Measurements from ENCODE around the gene FIP1L1. TPM values are rescaled to one million over a fixed set of nuclear protein-coding genes. Genes with fewer than 3 reads are reported as not detected.

FIP1L1 gene
- total RNA-seq, 1 experiment from 2014 or later, result 95.0 TPM

DNA sequence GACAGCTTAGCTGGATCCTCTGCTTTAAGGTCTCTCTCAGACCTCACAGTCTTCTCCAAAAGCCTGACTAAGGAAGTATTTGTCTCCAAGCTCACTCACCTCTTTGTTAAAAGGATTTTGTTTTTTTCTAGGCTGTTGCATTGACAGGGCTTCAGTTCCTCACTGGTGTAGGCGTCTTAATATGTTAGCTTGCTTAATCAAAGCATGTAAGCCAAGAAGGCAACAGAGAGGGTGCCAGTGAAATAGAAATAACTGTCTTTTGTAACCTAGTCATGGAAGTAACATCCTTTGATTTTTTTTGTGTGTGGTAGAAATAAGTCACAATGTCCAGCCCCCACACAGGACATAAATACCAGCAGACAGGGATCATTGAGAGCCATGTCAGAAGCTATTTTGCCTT, 58.8 kb downstream of the FIP1L1 start:
- H4K20me1 ChIP-seq (ENCODE audit: insufficient read depth, low read depth, low read length), result no peaks in the 10 kb centered on the region
- H3K4me2 ChIP-seq (ENCODE audit: low read depth, low read length, poor library complexity, severe bottlenecking), result no peak overlapping the region
- no peaks in the 10 kb centered on the region for H3K9me3 ChIP-seq (ENCODE audit: low read length)
- no peak for DNase-seq
- H3K36me3 ChIP-seq (ENCODE audit: insufficient read depth, low read length), result peaks cover 35% of the 10 kb centered on the region
- no peak overlapping the region for H3K27ac ChIP-seq (ENCODE audit: low read length)
- no peak overlapping the region for H2AFZ ChIP-seq (ENCODE audit: low read length)
- H3K4me3 ChIP-seq (ENCODE audit: low read length), result no peak overlapping the region
- no peaks in the 10 kb centered on the region for H3K4me1 ChIP-seq (ENCODE audit: low read length)
- H3K9ac ChIP-seq (ENCODE audit: low read length), result no peak overlapping the region
- peaks cover 72% of the 10 kb centered on the region for H3K79me2 ChIP-seq (ENCODE audit: low read length)
- no peaks in the 10 kb centered on the region for H3K9me2 ChIP-seq (replicated peaks; ENCODE audit: insufficient read depth, low read length)
- no peaks in the 10 kb centered on the region for H3K27me3 ChIP-seq (ENCODE audit: low read length)

DNA sequence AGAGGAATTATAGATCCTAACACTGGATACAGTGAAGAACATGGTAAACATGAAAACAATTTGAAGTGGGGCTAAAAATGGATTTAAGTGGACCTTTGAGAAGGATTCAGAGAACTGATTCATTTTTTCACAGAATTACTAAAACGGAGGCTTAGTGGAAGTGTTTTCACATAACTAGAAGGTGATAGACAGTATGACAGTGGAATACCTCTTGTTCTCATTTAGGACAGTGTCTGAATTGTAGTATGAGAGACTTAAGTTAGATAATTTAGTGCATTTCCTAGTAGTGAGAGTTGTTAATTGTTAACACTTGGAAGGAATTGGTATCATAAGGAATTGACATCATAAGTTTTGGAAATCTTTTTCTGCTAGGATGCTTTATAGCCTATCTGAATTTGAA, 64.1 kb downstream of the FIP1L1 start:
- H3K4me1 ChIP-seq (ENCODE audit: low read length), result no peaks in the 10 kb centered on the region

DNA sequence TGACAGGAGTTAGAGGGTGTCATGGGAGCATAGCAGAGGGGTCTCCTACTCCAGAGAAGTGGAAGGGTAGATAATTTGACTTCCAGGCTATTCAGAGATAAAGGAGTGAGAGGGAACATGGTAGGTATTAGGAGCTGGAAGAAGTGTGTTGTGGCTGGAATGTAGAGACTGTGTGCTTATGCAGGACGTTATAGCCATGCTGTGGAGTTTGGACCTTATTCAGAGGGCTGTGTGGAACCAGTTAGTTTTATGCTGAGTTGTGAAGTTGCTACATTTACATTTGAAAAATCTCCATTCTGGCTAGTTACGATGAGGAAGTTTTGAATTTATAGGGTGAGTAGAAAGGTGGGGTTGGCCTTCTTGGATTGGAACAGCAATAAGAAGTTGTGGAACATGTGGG, 67.5 kb downstream of the FIP1L1 start:
- Histone ChIP-seq H4K20me1 (ENCODE audit: insufficient read depth, low read depth, low read length) (no peaks in the 10 kb centered on the region), H2AFZ (ENCODE audit: low read length) (no peak overlapping the region), H3K4me3 (ENCODE audit: low read length) (no peak overlapping the region), H3K9me3 (ENCODE audit: low read length) (no peaks in the 10 kb centered on the region), H3K9me2 (replicated peaks; ENCODE audit: insufficient read depth, low read length) (no peaks in the 10 kb centered on the region), H3K36me3 (ENCODE audit: insufficient read depth, low read length) (peaks cover 54% of the 10 kb centered on the region), H3K27ac (ENCODE audit: low read length) (no peak overlapping the region), H3K79me2 (ENCODE audit: low read length) (peaks cover 81% of the 10 kb centered on the region), H3K9ac (ENCODE audit: low read length) (no peak overlapping the region), H3K27me3 (ENCODE audit: low read length) (no peaks in the 10 kb centered on the region), H3K4me1 (ENCODE audit: low read length) (no peaks in the 10 kb centered on the region), H3K4me2 (ENCODE audit: low read depth, low read length, poor library complexity, severe bottlenecking) (no peak overlapping the region)
- no peak for DNase-seq

More for the DNA sequence above, 64.1 kb downstream of the FIP1L1 start:
- DNase-seq, result no peak
- Histone ChIP-seq H3K4me2 (ENCODE audit: low read depth, low read length, poor library complexity, severe bottlenecking) (no peak overlapping the region), H3K36me3 (ENCODE audit: insufficient read depth, low read length) (peaks cover 47% of the 10 kb centered on the region), H3K79me2 (ENCODE audit: low read length) (peaks cover 76% of the 10 kb centered on the region), H3K27ac (ENCODE audit: low read length) (no peak overlapping the region), H2AFZ (ENCODE audit: low read length) (no peak overlapping the region), H3K9me3 (ENCODE audit: low read length) (no peaks in the 10 kb centered on the region), H3K9ac (ENCODE audit: low read length) (no peak overlapping the region), H3K9me2 (replicated peaks; ENCODE audit: insufficient read depth, low read length) (no peaks in the 10 kb centered on the region), H3K27me3 (ENCODE audit: low read length) (no peaks in the 10 kb centered on the region), H3K4me3 (ENCODE audit: low read length) (no peak overlapping the region), H4K20me1 (ENCODE audit: insufficient read depth, low read depth, low read length) (no peaks in the 10 kb centered on the region)

DNA sequence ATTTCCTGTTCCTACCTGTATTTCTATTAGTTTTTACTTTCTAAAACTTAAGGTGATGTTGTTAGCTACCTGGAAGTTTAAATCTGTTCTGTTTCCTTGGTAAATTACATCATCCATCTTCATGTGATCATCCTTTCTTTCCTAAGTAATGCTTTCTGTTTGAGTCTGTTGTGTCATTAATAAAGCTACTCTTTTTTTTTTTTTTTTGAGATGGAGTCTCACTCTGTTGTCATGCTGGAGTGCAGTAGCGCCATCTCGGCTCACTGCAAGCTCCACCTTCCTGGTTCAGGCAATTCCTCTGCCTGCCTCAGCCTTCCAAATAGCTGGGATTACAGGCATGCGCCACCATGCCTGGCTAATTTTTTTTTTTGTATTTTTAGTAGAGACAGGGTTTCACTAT, 73.3 kb downstream of the FIP1L1 start:
- Histone ChIP-seq H3K27ac (ENCODE audit: low read length) (no peak overlapping the region), H4K20me1 (ENCODE audit: insufficient read depth, low read depth, low read length) (no peaks in the 10 kb centered on the region), H2AFZ (ENCODE audit: low read length) (no peak overlapping the region), H3K79me2 (ENCODE audit: low read length) (peaks cover 45% of the 10 kb centered on the region), H3K9ac (ENCODE audit: low read length) (no peak overlapping the region), H3K9me2 (replicated peaks; ENCODE audit: insufficient read depth, low read length) (no peaks in the 10 kb centered on the region), H3K4me3 (ENCODE audit: low read length) (no peak overlapping the region), H3K4me2 (ENCODE audit: low read depth, low read length, poor library complexity, severe bottlenecking) (no peak overlapping the region), H3K36me3 (ENCODE audit: insufficient read depth, low read length) (peaks cover 49% of the 10 kb centered on the region), H3K27me3 (ENCODE audit: low read length) (no peaks in the 10 kb centered on the region), H3K4me1 (ENCODE audit: low read length) (no peaks in the 10 kb centered on the region), H3K9me3 (ENCODE audit: low read length) (no peaks in the 10 kb centered on the region)
- DNase-seq, result no peak

DNA sequence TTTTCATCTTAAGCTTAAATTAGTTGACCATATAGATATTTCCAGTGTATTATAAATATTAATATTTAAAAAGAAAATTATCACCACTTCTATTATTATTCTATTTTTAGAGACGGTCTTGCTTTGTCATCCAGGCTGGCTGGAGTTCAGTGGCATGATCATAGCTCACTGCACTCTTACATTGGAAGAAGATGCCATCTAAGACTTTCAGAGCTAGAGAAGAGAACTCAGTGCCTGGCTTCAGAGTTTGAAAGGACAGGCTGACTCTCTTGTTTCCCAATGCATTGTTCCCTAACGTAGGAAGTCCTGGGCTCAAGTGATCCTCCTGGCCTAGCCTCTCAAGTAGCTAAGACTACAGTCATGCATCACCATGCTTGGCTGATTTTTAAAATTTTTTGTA, 75.9 kb downstream of the FIP1L1 start:
- H3K79me2 ChIP-seq (ENCODE audit: low read length), result peaks cover 24% of the 10 kb centered on the region
- no peaks in the 10 kb centered on the region for H3K9me3 ChIP-seq (ENCODE audit: low read length)
- no peak overlapping the region for H3K4me2 ChIP-seq (ENCODE audit: low read depth, low read length, poor library complexity, severe bottlenecking)
- no peak overlapping the region for H3K27ac ChIP-seq (ENCODE audit: low read length)
- no peaks in the 10 kb centered on the region for H4K20me1 ChIP-seq (ENCODE audit: insufficient read depth, low read depth, low read length)
- peaks cover 44% of the 10 kb centered on the region for H3K36me3 ChIP-seq (ENCODE audit: insufficient read depth, low read length)
- no peak overlapping the region for H3K9ac ChIP-seq (ENCODE audit: low read length)
- H2AFZ ChIP-seq (ENCODE audit: low read length), result no peak overlapping the region
- no peaks in the 10 kb centered on the region for H3K27me3 ChIP-seq (ENCODE audit: low read length)
- no peak overlapping the region for H3K4me3 ChIP-seq (ENCODE audit: low read length)
- no peaks in the 10 kb centered on the region for H3K9me2 ChIP-seq (replicated peaks; ENCODE audit: insufficient read depth, low read length)
- no peak for DNase-seq
- H3K4me1 ChIP-seq (ENCODE audit: low read length), result no peaks in the 10 kb centered on the region

DNA sequence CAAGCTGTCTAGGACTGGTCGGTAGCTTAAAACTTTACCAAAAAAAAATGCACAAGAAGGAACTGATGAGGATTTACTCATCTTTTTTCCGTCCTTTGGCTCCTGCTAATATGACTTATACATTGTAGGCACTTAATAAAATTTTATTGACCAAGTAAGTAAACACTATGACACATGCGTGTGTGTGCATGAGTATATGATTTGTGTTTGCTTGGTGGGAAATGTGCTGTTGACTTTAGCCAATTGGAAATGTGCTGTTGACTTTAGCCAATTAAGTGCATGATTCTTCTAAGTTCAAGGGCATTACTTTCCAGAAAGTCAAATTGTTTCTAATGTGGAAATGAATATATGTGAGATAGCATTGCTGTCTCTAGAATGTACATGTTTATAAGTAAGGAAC, 78.3 kb downstream of the FIP1L1 start:
- Histone ChIP-seq H3K4me3 (ENCODE audit: low read length) (no peak overlapping the region), H3K79me2 (ENCODE audit: low read length) (peaks cover under 1% of the 10 kb centered on the region; the same call in 1 of the 2 replicates), H3K9me2 (replicated peaks; ENCODE audit: insufficient read depth, low read length) (no peaks in the 10 kb centered on the region), H2AFZ (ENCODE audit: low read length) (no peak overlapping the region), H3K27ac (ENCODE audit: low read length) (no peak overlapping the region), H3K4me1 (ENCODE audit: low read length) (no peaks in the 10 kb centered on the region), H3K27me3 (ENCODE audit: low read length) (no peaks in the 10 kb centered on the region), H3K9ac (ENCODE audit: low read length) (no peak overlapping the region), H3K9me3 (ENCODE audit: low read length) (no peaks in the 10 kb centered on the region), H4K20me1 (ENCODE audit: insufficient read depth, low read depth, low read length) (no peaks in the 10 kb centered on the region), H3K36me3 (ENCODE audit: insufficient read depth, low read length) (peaks cover 55% of the 10 kb centered on the region), H3K4me2 (ENCODE audit: low read depth, low read length, poor library complexity, severe bottlenecking) (no peak overlapping the region)
- no peak for DNase-seq

DNA sequence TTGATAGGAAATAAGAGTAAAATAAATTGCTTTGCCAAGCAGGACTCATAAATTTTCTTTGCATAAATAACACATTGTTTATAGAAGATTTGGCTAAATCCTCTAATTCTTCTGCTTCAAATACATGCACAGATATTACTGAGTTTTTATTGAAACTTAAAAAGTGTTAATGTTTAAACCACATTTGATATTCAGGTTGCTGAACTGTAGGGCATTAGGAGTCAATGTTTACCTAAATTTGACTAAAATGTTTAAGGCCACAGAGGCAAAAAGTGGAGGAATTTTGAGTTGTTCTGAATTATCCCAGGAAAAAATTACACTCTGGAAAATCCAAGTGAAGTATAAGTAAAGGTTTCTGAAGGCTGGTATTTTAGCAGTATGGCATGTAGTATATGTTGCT, 78.7 kb downstream of the FIP1L1 start:
- peaks cover 59% of the 10 kb centered on the region for H3K36me3 ChIP-seq (ENCODE audit: insufficient read depth, low read length)
- H3K9me2 ChIP-seq (replicated peaks; ENCODE audit: insufficient read depth, low read length), result no peaks in the 10 kb centered on the region
- H2AFZ ChIP-seq (ENCODE audit: low read length), result no peak overlapping the region
- H3K27ac ChIP-seq (ENCODE audit: low read length), result no peak overlapping the region
- H3K9ac ChIP-seq (ENCODE audit: low read length), result no peak overlapping the region
- no peaks in the 10 kb centered on the region for H4K20me1 ChIP-seq (ENCODE audit: insufficient read depth, low read depth, low read length)
- DNase-seq, result no peak
- H3K4me1 ChIP-seq (ENCODE audit: low read length), result no peaks in the 10 kb centered on the region
- no peak overlapping the region for H3K4me2 ChIP-seq (ENCODE audit: low read depth, low read length, poor library complexity, severe bottlenecking)
- H3K27me3 ChIP-seq (ENCODE audit: low read length), result no peaks in the 10 kb centered on the region
- no peaks in the 10 kb centered on the region for H3K9me3 ChIP-seq (ENCODE audit: low read length)
- no peaks in the 10 kb centered on the region; the same call in 1 of the 2 replicates for H3K79me2 ChIP-seq (ENCODE audit: low read length)
- no peak overlapping the region for H3K4me3 ChIP-seq (ENCODE audit: low read length)

DNA sequence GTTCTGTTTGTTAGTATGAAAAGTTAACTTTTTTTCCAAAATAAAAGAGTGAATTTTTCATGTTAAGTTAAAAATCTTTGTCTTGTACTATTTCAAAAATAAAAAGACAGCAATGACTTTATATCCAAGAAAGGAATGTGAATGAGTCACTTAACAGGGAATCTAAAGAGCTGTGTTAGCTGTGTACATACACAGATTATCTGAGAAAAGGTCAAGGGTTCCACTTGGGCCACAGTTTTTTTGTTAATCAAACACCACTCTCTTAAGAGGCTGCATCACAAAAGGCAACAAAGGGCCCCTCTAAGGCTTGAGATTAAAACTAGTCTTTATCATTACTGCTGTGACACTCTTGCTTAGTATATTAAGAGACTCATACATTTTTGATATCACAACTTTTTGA, 82.1 kb downstream of the FIP1L1 start:
- no peak overlapping the region for H3K4me2 ChIP-seq (ENCODE audit: low read depth, low read length, poor library complexity, severe bottlenecking)
- no peaks in the 10 kb centered on the region for H3K9me2 ChIP-seq (replicated peaks; ENCODE audit: insufficient read depth, low read length)
- no peak for DNase-seq
- no peak overlapping the region for H3K4me3 ChIP-seq (ENCODE audit: low read length)
- H3K27me3 ChIP-seq (ENCODE audit: low read length), result no peaks in the 10 kb centered on the region
- H3K4me1 ChIP-seq (ENCODE audit: low read length), result no peaks in the 10 kb centered on the region
- no peak overlapping the region for H2AFZ ChIP-seq (ENCODE audit: low read length)
- H4K20me1 ChIP-seq (ENCODE audit: insufficient read depth, low read depth, low read length), result no peaks in the 10 kb centered on the region
- H3K9me3 ChIP-seq (ENCODE audit: low read length), result no peaks in the 10 kb centered on the region
- no peak overlapping the region for H3K27ac ChIP-seq (ENCODE audit: low read length)
- H3K9ac ChIP-seq (ENCODE audit: low read length), result no peak overlapping the region
- peaks cover 60% of the 10 kb centered on the region for H3K36me3 ChIP-seq (ENCODE audit: insufficient read depth, low read length)
- no peaks in the 10 kb centered on the region; the same call in 1 of the 2 replicates for H3K79me2 ChIP-seq (ENCODE audit: low read length)

DNA sequence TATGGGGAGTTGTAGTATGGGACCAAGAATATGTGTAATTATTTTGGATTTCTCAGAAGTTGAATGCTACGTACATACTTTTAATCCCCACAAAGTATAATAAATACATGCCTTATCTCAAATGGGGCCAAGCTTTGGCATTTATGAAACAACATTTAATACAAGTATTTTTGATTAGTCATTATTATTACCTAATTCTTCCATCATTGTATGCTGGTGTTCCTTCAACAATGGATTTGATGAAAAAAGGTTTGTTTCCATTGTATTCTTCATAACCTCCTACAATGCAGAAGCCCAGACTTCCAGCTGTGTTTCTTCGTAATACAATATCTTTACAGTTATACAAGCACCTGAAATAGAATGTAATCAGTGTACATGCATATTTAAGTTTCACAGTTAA, 83.8 kb downstream of the FIP1L1 start:
- no peaks in the 10 kb centered on the region for H3K4me1 ChIP-seq (ENCODE audit: low read length)
- H2AFZ ChIP-seq (ENCODE audit: low read length), result no peak overlapping the region
- H3K79me2 ChIP-seq (ENCODE audit: low read length), result no peaks in the 10 kb centered on the region; the same call in 1 of the 2 replicates
- H3K4me3 ChIP-seq (ENCODE audit: low read length), result no peak overlapping the region
- H3K27ac ChIP-seq (ENCODE audit: low read length), result no peak overlapping the region
- peaks cover 56% of the 10 kb centered on the region for H3K36me3 ChIP-seq (ENCODE audit: insufficient read depth, low read length)
- H3K9ac ChIP-seq (ENCODE audit: low read length), result no peak overlapping the region
- no peak for DNase-seq
- H3K9me3 ChIP-seq (ENCODE audit: low read length), result no peaks in the 10 kb centered on the region
- H3K27me3 ChIP-seq (ENCODE audit: low read length), result no peaks in the 10 kb centered on the region
- H4K20me1 ChIP-seq (ENCODE audit: insufficient read depth, low read depth, low read length), result no peaks in the 10 kb centered on the region
- no peak overlapping the region for H3K4me2 ChIP-seq (ENCODE audit: low read depth, low read length, poor library complexity, severe bottlenecking)
- H3K9me2 ChIP-seq (replicated peaks; ENCODE audit: insufficient read depth, low read length), result no peaks in the 10 kb centered on the region
